Kidney (tissue), 14 donors: ENCODE data around the gene APLP2. TPM values are rescaled to one million over a fixed set of nuclear protein-coding genes. Genes with fewer than 3 reads are reported as not detected.

Source experiments
- DNase-seq, 5 donors: peaks; one replicate each; pipeline ENCODE4 v3.0.0-alpha.2; 2013 to 2020
- FAIRE-seq: peaks from 2 replicates; lab custom pipeline; 2012; peaks lifted over from hg19 to GRCh38; lab: Jason Lieb, UNC
- H3K27ac ChIP-seq, 2 donors: one replicate each; pipeline ENCODE4 v1.7.0; 2013; ENCODE audit warnings: low read depth in 2 of 2, low read length in 2 of 2, inconsistent platforms in 1 of 2
- H3K27me3 ChIP-seq: one replicate; pipeline ENCODE4 v1.7.1; 2013; ENCODE audit warnings: low read length, inconsistent platforms; ENCODE audit not compliant: control insufficient read depth, insufficient read depth
- H3K36me3 ChIP-seq, 3 donors: one replicate each; pipeline versions ENCODE4 v1.7.0 to v1.7.1; 2013; ENCODE audit warnings: low read length in 3 of 3, control low read depth in 1 of 3, inconsistent platforms in 1 of 3; ENCODE audit not compliant: insufficient read depth in 3 of 3, control insufficient read depth in 2 of 3
- H3K4me1 ChIP-seq, 3 donors: one replicate each; pipeline versions ENCODE4 v1.7.0 to v1.7.1; 2013; ENCODE audit warnings: low read length in 3 of 3, inconsistent platforms in 1 of 3, low read depth in 1 of 3; ENCODE audit not compliant: control insufficient read depth in 2 of 3, insufficient read depth in 2 of 3
- H3K4me3 ChIP-seq, 3 donors: one replicate each; pipeline versions ENCODE4 v1.7.0 to v1.8.1; 2013; ENCODE audit warnings: low read length in 3 of 3, control low read depth in 1 of 3, inconsistent platforms in 1 of 3
- H3K9ac ChIP-seq, 3 donors: one replicate each; pipeline versions ENCODE4 v1.7.0 to v1.7.1; 2013; ENCODE audit warnings: low read length in 3 of 3, control low read depth in 1 of 3, inconsistent platforms in 1 of 3
- H3K9me3 ChIP-seq, 3 donors: one replicate each; pipeline versions ENCODE4 v1.7.0 to v1.7.1; 2013; ENCODE audit warnings: low read length in 3 of 3, control low read depth in 1 of 3, inconsistent platforms in 1 of 3; ENCODE audit not compliant: control insufficient read depth in 2 of 3, insufficient read depth in 1 of 3
- CTCF ChIP-seq: IDR thresholded peaks from 3 replicates; pipeline ENCODE4 v1.5.1; 2012; ENCODE audit warnings: mild to moderate bottlenecking, moderate library complexity, borderline replicate concordance; ENCODE audit not compliant: insufficient read depth; ENCODE audit errors: extremely low read depth
- intact Hi-C: fragments of 100-400 bp; cut with DNase I; formaldehyde crosslinking; loops from one replicate; pipeline ENCODE4 v1.11.1; 2022
- polyA plus RNA-seq: library from polyadenylated mRNA; stranded (reverse); fragments of 350-450 nt; fragmentation: Illumina TruSeq; extraction: RNeasy Lipid Tissue Mini Kit (QIAGEN cat#74804); gene quantifications from one replicate; pipeline ENCODE4 v1.2.3, GENCODE V29; 2014; ENCODE audit warnings: low read depth, low replicate concordance; ENCODE audit not compliant: insufficient read depth
- total RNA-seq: library from RNA; stranded (reverse); fragmentation: NEBNext Ultra II Directional; extraction: Animal tissue kit (Norgen Biotek cat#: 25700); gene quantifications from one replicate; pipeline ENCODE4 v1.2.1, GENCODE V29; 2021
- donor health status: control.
- donor health status: control.
- donor health status: control.
- donor health status: control.
- donor health status: control.
- donor health status: DM: yes; HTN: yes; CAD: no.
- donor health status: Normal renal cell carcinoma (clear cell type).

The APLP2 gene
- total and polyA plus RNA-seq, 2 donors from 2014 or later, result 338 to 502 TPM

GRCh38 chr11:130100381-130101095, 30.8 kb downstream of the APLP2 start:
- Histone ChIP-seq H3K27me3 (no peaks in the 10 kb centered on the region), H3K27ac (no peak overlapping the region), H3K36me3 (no peaks in the 10 kb centered on the region), H3K9ac (no peak overlapping the region), H3K4me1 (peaks cover 3 to 20% (median 13%) of the 10 kb centered on the region in 3 donors), H3K9me3 (no peaks in the 10 kb centered on the region), H3K4me3 (no peak overlapping the region)
- intact Hi-C loops, result no loop called here
- DNase-seq (peak in 2 of 5 donors; percentile 23 to 58), FAIRE-seq (no peak)
- no peak for TF ChIP-seq CTCF

- no peak for FAIRE-seq
- H3K4me1 ChIP-seq, result peaks cover under 1 to 20% (median 13%) of the 10 kb centered on the region in 3 donors
- no peaks in the 10 kb centered on the region for H3K9me3 ChIP-seq
- intact Hi-C loops, result no loop called here
- H3K9ac ChIP-seq, result no peak overlapping the region
- no peak overlapping the region for H3K27ac ChIP-seq
- no peaks in the 10 kb centered on the region for H3K27me3 ChIP-seq
- DNase-seq, result no peak
- H3K4me3 ChIP-seq, result no peak overlapping the region
- no peaks in the 10 kb centered on the region for H3K36me3 ChIP-seq
- no peak for TF ChIP-seq CTCF
These were observed 32.0 kb downstream of the APLP2 start for GRCh38 chr11:130101661-130102060.

GRCh38 chr11:130102301-130103249, 32.9 kb downstream of the APLP2 start:
- Histone ChIP-seq H3K9me3 (no peaks in the 10 kb centered on the region), H3K27ac (no peak overlapping the region), H3K36me3 (no peaks in the 10 kb centered on the region), H3K4me3 (no peak overlapping the region), H3K27me3 (no peaks in the 10 kb centered on the region), H3K4me1 (peaks cover 0 to 20% (median 13%) of the 10 kb centered on the region in 3 donors), H3K9ac (no peak overlapping the region)
- no peak for TF ChIP-seq CTCF
- no peak for FAIRE-seq
- intact Hi-C loops, result no loop called here
- DNase-seq, result peak in 1 of 5 donors; percentile 36
